ENCODE data around the gene PLEKHG4.

DNA sequence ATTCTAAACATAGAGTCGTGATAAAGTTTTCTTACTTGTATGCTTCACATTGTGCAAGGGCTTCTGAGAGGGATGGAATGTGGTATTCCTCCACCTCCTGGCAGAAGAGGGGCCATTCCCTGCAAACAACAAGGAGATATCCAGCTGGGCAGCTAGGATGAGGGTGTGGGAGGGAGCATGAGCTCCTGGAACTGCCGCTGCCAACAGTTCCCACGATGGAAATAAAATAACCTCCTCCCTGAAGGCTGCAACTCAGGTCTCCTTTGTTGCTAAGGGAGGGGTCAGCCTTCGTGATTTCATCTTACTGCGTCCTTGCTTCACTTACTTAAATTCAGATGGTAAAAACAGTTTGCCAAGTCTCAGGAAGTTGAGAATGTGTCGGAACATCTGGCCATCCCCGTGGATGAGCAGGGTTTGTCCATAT is 15.6 kb downstream of the PLEKHG4 start:
- TF ChIP-seq, protein P1, sequence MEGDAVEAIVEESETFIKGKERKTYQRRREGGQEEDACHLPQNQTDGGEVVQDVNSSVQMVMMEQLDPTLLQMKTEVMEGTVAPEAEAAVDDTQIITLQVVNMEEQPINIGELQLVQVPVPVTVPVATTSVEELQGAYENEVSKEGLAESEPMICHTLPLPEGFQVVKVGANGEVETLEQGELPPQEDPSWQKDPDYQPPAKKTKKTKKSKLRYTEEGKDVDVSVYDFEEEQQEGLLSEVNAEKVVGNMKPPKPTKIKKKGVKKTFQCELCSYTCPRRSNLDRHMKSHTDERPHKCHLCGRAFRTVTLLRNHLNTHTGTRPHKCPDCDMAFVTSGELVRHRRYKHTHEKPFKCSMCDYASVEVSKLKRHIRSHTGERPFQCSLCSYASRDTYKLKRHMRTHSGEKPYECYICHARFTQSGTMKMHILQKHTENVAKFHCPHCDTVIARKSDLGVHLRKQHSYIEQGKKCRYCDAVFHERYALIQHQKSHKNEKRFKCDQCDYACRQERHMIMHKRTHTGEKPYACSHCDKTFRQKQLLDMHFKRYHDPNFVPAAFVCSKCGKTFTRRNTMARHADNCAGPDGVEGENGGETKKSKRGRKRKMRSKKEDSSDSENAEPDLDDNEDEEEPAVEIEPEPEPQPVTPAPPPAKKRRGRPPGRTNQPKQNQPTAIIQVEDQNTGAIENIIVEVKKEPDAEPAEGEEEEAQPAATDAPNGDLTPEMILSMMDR (IDR thresholded peaks at IDR 0.05), result no peak
- no peak for TF ChIP-seq POLR2A (IDR thresholded peaks at IDR 0.05)
